ENCODE measurements around the gene MLXIP.
"Not testable (repeated sequence)": the region's sequence is repeated elsewhere in the genome, so short reads cannot be mapped to it uniquely, and the experiment has no call there.

The MLXIP gene

GRCh38 chr12:122096591-122097149, 18.1 kb downstream of the MLXIP start:
- no peak for DNase-seq (ENCODE audit: low spot score)

- no peak for DNase-seq (ENCODE audit: low spot score)
Measured at GRCh38 chr12:122097584-122097926, 19.0 kb downstream of the MLXIP start.

- no peak for DNase-seq (ENCODE audit: low spot score)
Measured at GRCh38 chr12:122097927-122098756, 19.6 kb downstream of the MLXIP start.

GRCh38 chr12:122099280-122099749, 20.8 kb downstream of the MLXIP start:
- no peak for DNase-seq (ENCODE audit: low spot score)

- DNase-seq (ENCODE audit: low spot score) = no peak
Measured at GRCh38 chr12:122099856-122100255, 21.3 kb downstream of the MLXIP start.

- no peak for DNase-seq (ENCODE audit: low spot score)
Measured at GRCh38 chr12:122100568-122100967, 22.0 kb downstream of the MLXIP start.

GRCh38 chr12:122102331-122102730, 23.8 kb downstream of the MLXIP start:
- DNase-seq (ENCODE audit: low spot score) = no peak

- no peak for DNase-seq (ENCODE audit: low spot score)
Measured at GRCh38 chr12:122104844-122105243, 26.3 kb downstream of the MLXIP start.

- not testable (repeated sequence) for DNase-seq (ENCODE audit: low spot score)
Measured at GRCh38 chr12:122105496-122105895, 26.9 kb downstream of the MLXIP start.

- DNase-seq (ENCODE audit: low spot score) = no peak
Measured at GRCh38 chr12:122106843-122107242, 28.3 kb downstream of the MLXIP start.

GRCh38 chr12:122107261-122107660, 28.7 kb downstream of the MLXIP start:
- DNase-seq (ENCODE audit: low spot score) = no peak

- no peak for DNase-seq (ENCODE audit: low spot score)
Measured at GRCh38 chr12:122111089-122111641, 32.6 kb downstream of the MLXIP start.

GRCh38 chr12:122116707-122117535, 38.4 kb downstream of the MLXIP start:
- DNase-seq (ENCODE audit: low spot score) = no peak

- DNase-seq (ENCODE audit: low spot score) = no peak
Measured at GRCh38 chr12:122117979-122118378, 39.4 kb downstream of the MLXIP start.

- not testable (repeated sequence) for DNase-seq (ENCODE audit: low spot score)
Measured at GRCh38 chr12:122121341-122121740, 42.8 kb downstream of the MLXIP start.

GRCh38 chr12:122121745-122122144, 43.2 kb downstream of the MLXIP start:
- DNase-seq (ENCODE audit: low spot score) = no peak

- peak; percentile 79 for DNase-seq (ENCODE audit: low spot score)
Measured at GRCh38 chr12:122123051-122123760, 44.6 kb downstream of the MLXIP start.

GRCh38 chr12:122123761-122124145, 45.2 kb downstream of the MLXIP start:
- DNase-seq (ENCODE audit: low spot score) = no peak

- DNase-seq (ENCODE audit: low spot score) = no peak
Measured at GRCh38 chr12:122124370-122124769, 45.8 kb downstream of the MLXIP start.

- no peak for DNase-seq (ENCODE audit: low spot score)
Measured at GRCh38 chr12:122125452-122126341, 47.1 kb downstream of the MLXIP start.

GRCh38 chr12:122126342-122126635, 47.7 kb downstream of the MLXIP start:
- no peak for DNase-seq (ENCODE audit: low spot score)

Data from cerebellar cortex (tissue), 1 donor.